HG03457 (cell line): ENCODE data around the gene LRMDA.

ENCODE experiments used
- ATAC-seq: cut with Tn5 transposase; IDR thresholded peaks from one replicate; pipeline ENCODE4 v1.9.1; 2021; ENCODE audit warnings: moderate number of reproducible peaks; ENCODE audit not compliant: unreplicated experiment

LRMDA gene

DNA sequence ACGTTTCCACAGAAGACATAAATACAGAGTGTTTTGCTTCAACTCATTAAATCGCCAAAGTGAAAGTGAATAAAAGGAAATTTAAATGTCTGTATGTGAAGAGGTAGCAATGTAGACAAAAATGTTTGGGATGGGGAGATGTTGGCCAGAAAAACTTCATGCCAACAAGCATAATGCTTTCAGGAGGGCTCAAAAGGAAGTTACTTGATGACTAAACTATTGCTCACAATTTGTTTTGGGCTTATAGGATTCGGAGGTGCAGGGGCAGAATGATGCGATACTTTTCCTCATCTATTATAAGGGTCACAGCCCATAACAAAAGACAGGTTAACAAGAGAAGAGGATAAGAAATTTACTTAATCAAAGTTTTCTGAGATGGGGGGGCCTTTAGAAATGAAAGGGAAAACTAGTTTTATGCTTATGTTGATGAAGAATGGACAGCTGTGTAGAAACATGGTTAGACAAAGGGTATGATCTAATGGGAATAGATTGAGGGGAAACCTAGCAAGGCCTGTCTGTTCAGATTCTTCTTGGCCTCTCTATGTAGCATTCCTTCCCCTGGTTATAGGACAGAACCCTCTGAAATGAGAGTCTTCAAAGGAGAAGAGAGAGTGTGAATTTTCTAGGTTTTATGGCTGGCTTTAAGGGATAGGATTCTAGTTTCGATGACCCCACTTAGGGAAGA is 898.6 kb downstream of the LRMDA start:
- ATAC-seq: no peak

DNA sequence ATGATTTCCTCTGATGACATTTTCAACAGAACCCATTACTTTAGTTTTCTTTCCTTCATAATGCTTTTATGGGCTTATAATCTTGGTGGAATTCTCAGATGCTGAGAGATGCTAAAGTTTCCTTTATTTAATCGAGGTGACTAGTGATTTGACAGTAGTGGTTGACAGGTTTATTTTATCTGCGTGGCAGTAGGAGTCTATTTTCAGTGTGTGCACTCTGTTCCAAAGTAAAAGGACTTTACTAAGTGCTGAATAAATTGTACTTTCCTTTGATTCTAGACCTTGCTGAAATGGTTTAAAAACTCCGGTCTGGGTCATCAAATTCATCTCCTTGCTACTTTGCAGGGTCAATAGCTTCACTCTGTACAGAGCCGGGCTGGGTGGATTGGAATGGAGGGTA is 900.3 kb downstream of the LRMDA start:
- no peak for ATAC-seq

DNA sequence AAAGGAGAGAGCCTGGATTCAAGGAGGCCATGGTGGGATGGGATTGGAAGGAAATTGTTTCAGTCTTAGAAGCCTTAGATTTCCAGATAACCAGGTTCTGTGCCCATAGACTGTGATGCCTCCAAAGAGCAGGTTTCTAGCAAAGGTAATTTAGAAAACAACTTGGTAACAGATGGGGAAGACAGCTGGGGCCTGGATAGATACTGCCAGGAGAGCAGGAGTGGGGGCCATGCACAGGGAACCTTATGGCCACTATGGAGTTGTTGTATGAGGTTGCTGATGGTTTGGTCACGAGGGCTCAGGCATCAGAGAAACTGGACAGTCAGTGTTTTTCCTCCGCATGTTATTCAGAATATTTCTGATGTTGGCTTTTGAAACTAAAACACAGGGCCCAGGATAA is 901.9 kb downstream of the LRMDA start:
- no peak for ATAC-seq

DNA sequence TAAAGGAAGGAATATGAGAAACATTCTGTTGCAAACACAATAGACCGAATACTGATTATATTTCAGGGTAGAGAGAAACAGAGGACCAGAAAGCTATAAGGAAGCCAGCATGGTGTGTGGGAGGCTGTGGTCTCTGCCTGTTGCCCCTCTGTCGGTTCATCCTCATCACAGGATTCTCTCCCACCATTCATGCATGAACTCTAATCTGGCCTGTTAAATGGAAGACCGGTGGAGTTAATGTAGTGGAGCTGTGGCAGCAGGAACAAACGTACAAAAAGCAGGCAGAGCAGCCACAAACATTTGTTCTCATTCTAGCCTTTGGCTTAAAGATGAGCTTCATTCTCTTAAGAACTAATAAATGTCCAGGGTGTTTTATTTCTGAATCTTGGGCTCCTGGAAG is 902.4 kb downstream of the LRMDA start:
- no peak for ATAC-seq

DNA sequence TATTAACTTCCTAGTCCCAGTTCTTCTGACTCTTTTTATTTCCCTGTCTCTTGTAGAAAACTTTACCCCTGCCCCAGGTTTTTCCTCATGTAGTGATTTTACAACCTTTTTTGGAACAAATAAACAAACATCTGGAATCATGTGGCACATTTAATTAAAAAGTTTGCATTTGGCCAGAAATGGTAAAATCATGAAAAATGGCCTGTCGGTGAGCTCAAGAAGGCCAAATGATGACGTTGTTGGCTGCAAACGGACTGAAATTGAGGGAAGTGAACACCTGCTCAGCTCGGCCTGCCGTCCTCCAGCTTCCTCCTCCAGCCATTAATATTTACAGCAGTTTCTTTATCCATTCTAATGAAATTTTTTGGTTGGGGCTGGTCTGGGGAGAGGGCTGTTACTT is 902.8 kb downstream of the LRMDA start:
- ATAC-seq: no peak

DNA sequence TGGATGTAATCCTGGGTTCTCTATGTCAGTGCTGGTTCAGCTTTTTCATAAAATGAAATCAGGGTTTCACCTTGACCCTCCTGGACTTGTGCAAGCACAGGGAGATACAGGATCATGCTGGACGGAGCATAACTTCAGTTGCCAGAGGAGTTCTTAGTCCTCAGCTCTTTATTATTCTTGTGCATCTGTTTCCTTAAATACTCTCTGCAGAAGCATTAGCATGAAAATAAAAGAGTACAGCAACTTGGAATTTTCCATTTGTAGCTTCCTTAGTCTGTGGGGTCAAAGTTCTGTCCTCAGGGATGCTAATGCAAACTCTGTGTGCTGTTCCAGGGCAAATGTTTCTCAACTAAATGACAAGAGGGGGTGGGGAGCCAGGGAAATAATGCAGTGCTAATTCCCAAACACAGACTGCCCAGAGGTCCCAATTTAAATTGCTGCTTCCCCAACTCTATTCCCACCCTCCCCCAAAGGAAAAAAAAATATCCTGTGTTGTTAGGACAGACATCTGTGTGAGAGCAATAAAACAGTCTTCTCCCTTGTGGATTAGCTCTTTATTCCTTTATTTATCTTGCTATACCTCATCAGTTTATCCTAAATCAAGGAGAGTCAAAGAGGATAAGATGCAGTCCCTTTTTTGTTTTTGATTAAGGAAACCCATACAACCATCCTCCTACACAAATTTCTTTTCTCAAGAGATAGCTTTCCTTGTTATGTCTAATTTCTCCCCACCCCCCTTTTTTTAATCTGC is 905.0 kb downstream of the LRMDA start:
- no peak for ATAC-seq

DNA sequence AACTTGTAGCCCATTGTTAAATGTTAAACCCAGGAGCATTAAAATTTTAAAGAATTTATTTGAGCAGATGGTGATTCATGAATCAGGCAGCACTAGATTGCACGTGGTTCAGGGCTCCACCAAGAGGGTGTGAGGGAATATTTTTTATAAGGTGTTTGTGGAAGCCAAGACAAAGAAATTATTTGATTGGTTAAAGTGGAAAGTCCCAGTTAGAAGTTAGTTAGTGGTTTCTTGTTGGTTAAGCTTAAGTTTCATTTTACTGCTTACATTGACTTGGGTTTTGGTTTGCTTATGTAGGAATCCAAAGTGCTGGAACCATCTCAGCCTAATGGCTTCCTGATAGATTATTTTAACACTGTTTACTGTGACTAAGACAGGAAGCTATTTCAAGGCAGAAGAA is 906.2 kb downstream of the LRMDA start:
- no peak for ATAC-seq

DNA sequence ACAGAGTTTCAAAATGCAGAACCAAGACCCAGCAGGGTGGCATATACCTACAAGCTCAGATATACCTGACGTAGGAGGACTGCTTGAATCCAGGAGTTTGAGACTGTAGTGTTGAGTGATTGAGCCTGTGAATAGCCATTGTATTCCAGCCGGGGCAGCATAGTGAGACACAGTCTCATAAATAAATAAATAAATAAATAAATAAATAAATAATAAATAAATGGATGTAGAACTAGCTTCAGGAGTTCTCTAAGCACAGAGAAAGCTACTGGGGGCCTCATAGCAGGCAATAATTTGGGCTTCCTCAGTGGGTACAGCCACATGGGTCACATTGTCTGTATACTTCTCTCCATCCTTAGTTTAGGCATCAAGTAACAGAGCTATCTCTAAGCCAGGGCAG is 906.8 kb downstream of the LRMDA start:
- ATAC-seq: no peak

DNA sequence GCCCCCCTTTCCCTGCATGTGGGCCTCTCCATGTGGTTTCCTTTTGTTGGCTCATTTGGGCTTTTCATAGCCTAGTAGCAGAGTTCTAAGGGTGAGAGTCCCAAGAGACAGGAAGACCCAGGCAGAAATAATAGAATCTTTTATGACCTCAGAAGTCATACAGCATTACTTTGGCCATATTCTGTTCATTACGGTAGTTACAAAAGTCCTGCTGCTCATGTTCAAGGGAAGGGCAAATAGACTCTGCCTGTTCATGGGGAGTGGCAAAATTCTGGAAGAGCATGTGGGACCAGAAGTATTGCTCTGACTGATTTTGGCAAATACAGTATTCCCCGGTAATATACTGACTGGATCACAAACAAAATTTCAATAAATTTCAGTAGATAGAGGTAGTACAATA is 910.3 kb downstream of the LRMDA start:
- ATAC-seq: no peak

DNA sequence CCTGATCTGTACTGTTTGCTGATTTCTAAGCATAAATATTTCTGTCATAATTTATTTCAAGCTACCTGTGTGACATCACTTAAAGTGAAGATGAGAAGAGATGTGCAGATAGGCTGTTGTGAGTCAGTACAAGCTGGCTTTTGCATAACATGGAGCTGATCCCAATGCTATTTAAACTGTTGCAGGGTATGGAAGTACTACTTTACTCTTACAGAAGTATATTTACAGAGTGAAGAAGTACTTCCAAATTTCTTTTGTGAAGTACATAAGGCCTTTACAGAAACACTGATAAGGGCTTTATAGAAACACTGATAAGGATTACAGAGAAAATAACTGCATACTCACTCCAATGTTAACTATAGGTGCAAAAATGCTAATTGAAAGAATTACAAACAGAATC is 911.6 kb downstream of the LRMDA start:
- no peak for ATAC-seq

DNA sequence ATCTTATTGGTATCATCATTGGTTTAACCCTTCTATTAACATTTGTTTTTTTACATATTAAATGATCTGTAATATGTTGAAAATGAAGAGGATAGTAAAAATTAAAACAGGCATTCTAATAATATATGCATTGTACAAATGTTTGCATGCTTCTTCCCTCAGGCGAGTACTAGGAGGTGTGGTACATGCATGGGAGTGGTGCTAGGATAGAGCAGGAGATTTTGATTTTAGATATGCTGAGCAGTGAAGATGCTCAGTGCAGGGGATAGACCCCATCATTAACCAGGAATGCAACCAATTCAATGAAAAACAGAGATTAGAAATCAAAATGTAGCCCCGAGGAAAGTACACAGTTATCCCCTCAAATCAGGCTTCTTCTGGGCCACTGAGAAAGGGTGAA is 916.4 kb downstream of the LRMDA start:
- ATAC-seq: no peak

DNA sequence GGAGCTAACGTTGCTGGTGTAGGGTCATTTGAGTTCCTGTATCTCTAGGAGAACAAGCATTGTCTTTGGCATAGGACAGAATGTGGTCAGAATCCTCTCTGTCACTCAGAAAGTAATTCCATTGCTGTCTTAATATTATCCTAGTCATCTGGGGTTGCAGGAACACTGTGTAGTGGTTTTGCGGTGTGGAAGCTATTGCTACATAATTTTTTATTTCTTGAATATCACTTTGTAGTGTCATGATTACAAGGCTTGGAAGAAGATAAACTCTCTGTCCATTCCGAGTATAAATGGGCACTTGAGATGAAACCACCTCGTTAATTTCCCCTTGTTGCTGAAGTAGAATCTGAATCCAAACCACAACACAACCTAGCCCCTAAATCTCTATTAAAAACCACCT is 919.2 kb downstream of the LRMDA start:
- ATAC-seq: no peak

DNA sequence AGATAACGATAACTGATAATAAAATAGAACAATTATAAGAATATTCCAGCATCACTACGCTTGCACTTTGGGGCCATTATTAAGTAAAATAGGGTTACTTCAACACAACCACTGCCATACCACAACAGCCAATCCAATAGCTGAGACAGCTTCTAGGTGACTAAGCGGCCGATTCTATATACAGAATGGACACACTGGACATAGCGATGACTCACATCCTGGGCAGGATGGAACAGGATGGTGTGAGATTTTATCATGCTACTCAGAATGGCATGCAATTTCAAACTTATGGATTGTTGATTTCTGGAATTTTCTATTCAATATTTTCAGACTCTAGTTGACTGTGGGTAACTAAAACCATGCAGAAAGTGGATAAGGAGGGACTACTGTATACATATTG is 920.9 kb downstream of the LRMDA start:
- no peak for ATAC-seq

DNA sequence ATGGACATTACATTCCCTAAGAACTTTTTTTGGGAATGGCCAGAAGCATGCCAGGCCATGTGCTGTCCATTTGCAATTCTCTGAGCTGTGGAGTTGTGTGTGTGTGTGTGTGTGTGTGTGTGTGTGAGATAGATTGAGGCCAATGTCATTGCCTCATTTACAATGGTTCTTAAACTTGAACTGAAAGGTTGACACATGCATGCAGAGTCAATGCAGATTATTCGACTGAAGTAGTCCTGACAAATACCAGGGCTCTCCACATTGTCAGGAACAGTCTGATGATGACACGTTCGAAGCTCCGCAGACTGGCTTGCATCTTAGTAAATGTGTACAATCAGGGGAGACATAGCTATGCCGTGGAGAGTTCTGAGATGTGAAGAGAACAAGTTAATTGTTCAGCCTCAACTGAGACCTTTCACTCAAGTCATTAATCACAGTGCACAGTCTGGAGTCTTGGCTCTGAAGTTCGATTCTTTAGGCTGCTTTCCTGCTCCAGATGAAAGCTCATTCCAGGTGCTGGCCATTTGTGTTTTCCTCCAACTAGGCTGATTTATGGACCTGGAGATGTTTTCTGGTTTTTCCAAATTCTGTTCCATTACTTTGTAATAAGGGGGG is 921.9 kb downstream of the LRMDA start:
- ATAC-seq: no peak

DNA sequence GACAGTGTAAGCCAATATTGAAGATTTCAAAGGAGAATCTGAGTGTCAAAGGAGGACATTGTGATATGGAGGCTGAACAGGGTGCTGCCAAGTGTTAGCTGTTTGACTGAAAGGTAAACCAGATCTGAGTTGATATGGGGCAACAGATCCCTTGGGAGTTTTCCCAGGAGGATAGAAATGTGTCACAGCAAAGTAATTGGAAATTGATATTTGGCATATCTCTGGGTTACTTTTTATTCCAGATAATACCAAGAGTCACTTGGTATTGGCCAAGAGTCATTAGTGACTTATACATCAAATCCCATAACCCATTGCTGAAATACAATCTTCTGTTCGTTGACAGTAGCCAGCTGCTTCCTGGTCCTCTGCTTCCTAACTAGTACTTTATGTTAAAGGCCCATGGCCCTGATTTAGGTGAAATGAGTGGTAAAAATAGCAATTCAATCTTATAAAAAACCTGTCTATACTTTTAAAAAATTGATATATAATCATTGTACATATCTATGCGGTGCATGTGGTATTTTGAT is 922.9 kb downstream of the LRMDA start:
- ATAC-seq: no peak

DNA sequence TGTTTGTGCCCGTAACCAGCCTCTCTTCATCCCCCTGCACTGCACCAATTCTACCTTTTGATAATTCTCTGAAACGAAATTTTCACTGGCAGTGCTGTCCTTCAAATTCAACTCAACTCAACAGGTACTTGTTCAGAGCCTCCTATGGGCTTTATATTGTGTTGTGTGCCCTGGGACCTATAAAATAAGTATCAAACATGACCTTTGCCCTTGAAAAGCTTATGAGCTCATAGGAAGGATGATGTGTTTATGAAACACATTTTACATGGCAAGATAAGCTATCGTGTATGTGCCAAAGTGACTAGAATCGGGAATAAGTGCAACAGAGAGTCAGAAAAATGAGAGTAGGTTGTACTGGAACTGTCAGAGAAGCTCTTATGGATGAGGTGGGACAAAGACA is 923.5 kb downstream of the LRMDA start:
- ATAC-seq: no peak

DNA sequence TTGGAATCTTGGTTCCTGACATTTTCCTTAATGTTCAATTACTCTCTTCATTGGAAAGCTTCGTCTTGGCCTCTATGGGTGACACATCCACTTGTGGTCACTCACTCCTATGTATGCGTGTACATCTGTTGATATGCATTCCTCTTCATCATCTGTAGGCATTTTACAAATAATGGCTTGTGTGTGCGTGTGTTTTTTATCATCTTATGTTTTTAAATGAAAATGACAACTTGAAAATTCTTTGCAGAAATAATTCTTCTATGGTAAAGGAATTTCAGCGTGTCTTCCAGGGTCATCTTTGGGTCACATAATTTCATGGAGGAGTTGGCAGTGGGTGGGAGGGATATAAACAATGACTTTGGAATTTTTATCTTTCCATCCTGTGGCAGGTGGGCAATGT is 925.1 kb downstream of the LRMDA start:
- ATAC-seq: no peak

DNA sequence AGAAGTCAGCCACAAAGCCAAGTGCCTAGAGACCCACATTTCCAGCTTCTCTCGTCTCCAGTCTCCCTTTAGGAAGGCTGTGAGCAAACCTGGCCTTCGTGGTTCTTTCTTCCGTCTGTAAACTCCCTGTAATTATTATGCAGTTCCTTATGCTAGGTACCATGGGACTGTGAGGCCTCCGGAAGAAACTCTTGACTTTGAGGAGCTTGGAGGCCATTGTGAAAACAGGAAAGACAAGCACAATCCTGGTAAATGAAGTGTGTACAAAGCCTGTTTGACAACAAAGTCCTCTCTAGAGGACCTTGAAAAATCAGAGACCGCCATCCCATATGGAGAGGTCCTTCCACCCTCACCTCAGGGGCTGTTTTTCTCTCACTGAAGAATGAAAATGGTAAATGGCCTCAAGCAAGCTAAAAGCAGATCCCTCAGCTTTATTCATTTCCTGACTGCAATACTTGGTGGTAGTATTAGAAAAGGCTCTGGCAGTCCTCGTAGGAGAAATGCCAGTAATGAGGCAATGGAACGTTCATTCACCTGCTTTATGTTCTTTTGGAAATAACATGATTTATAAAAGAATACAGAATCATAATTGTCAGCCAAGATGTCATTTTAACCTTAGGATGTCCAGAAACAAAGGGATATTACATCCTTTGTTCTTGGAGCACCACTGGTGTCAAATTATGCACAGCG is 926.4 kb downstream of the LRMDA start:
- ATAC-seq: no peak

DNA sequence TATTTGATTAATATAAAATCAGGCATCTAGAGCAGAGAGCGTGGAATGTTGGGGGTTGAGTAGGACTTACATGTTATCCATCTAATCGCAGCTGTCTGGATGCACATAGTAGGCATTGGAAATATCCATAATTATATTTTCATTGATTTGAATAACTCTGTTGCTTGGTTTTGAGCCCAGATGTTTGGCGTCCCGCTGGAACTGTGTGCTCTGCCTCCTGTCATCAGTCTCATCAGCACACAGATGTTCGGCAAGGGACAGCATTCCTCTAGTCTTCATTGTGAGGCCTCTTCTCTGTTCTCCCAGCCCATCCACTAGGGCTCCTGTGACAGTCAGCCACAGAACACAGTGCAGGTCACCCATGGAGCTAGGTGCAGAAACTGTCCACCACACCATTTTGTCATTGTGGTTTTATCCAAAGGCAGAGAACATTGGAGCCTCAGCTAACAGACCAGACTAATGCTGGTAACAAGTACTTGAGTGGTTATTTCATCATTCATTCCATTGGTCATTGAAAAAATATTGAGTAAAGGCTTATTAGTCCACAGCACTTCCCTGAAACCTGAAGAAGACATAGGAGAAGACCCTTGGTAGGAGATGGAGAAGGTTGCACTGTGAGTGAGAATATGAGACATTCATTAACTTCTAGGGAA is 927.4 kb downstream of the LRMDA start:
- ATAC-seq: no peak

DNA sequence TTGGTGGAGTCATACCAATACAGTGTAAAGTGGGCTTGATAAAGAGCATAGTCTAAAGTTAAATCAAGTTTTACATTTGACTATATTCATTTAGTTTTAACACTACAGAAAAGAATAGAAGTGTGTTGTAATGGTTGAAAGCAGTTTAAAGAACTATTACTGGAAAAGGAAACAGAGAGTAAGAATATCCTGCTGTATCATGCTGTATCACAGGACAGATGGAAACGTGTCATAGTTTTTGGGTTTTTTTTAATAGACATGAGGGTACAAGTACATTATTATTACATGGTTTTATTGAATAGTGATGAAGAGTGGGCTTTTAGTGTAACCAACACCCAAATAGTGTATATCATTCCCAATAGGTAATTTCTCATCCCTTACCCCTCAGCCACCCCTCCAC is 944.3 kb downstream of the LRMDA start:
- no peak for ATAC-seq

DNA sequence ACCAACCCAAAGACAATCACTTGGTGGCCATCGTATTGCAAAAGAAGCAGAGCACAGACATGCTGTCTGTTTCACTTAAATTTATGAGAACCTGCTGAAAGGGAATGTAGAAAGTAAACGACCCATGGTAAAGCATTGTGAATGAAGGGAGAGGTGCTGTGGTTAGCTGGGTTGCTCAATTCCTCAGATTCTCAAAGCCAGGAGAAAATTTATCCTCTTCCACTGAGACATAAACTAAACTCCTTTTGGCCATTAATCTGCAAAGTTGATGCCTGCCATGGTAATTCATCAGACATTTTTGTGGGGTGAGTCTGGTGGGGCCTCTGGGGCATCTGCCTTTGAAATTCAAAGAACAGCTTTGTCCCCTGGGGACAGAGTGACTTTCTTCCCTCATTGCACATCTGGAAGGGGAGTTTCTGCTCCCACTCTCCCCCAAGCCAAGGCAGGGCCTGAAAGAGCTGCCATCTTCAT is 951.0 kb downstream of the LRMDA start:
- ATAC-seq: no peak
